Fibroblast of villous mesenchyme (primary cell): Measurements from ENCODE around the gene HDAC9. TPM values are rescaled to one million over a fixed set of nuclear protein-coding genes. Genes with fewer than 3 reads are reported as not detected.
A peak's percentile ranks its signal among the peaks of the same experiment; 100 is the strongest.

Experiments used
- DNase-seq: peaks from one replicate; pipeline ENCODE4 v3.0.0-alpha.2; 2010; ENCODE audit warnings: low read depth
- H3K4me3 ChIP-seq: 2 replicates; pipeline ENCODE4 v1.5.1; 2011; ENCODE audit warnings: low read depth, mild to moderate bottlenecking, low read length
- total RNA-seq: library from RNA; depleted of rRNA; stranded (reverse); fragments of >200 nt; gene quantifications from 2 replicates; pipeline ENCODE4 v1.2.3, GENCODE V29; 2012
- TF ChIP-seq, protein P1 (sequence below): IDR thresholded peaks from 2 replicates; pipeline ENCODE4 v1.5.1; 2012; ENCODE audit warnings: low read depth, mild to moderate bottlenecking, low read length; ENCODE audit not compliant: insufficient read depth

Gene HDAC9
- total RNA-seq, 1 donor = 16.8 TPM

DNA sequence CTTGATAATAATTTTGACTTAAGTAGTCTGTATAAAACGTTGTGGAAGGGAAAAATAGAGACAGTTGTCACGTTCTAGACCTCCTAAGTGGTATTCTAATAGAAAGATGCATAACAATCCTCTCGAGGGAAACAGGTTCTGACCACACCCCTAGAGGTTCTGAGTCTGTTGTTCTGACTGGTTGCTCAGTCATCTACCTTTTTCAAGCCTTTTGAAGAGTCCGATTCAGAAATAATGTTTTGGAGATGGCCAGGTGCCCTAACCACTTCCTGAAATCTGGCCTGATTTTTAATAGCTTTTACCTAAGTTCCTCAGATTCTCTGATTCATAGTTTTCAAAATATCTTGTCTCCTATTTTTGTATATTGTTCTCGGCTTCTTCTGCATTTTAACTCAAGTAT, 175.6 kb downstream of the HDAC9 start:
- TF ChIP-seq, protein P1, sequence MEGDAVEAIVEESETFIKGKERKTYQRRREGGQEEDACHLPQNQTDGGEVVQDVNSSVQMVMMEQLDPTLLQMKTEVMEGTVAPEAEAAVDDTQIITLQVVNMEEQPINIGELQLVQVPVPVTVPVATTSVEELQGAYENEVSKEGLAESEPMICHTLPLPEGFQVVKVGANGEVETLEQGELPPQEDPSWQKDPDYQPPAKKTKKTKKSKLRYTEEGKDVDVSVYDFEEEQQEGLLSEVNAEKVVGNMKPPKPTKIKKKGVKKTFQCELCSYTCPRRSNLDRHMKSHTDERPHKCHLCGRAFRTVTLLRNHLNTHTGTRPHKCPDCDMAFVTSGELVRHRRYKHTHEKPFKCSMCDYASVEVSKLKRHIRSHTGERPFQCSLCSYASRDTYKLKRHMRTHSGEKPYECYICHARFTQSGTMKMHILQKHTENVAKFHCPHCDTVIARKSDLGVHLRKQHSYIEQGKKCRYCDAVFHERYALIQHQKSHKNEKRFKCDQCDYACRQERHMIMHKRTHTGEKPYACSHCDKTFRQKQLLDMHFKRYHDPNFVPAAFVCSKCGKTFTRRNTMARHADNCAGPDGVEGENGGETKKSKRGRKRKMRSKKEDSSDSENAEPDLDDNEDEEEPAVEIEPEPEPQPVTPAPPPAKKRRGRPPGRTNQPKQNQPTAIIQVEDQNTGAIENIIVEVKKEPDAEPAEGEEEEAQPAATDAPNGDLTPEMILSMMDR = no peak
- DNase-seq = no peak
- no peak overlapping the region for H3K4me3 ChIP-seq

DNA sequence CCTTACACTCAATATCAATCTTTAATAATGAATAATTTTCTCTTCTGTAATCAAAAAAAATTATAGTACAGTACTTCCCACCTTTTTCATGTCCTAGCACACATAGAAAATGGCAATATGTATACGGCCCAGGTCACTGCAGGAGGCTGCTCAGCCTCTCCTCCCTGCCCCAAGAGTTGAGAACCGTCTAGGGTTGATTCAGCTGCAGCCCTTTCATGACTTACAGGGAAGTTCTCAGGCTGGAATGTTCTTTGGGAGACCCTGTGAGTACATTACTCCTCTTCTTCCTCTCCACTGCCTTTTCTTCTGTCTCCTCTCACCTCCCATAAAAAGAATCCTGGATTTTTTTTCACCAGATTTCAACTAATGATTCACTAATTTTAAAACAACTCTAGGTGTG, 180.0 kb downstream of the HDAC9 start:
- no peak overlapping the region for H3K4me3 ChIP-seq
- TF ChIP-seq, protein P1 = no peak
- DNase-seq = no peak

DNA sequence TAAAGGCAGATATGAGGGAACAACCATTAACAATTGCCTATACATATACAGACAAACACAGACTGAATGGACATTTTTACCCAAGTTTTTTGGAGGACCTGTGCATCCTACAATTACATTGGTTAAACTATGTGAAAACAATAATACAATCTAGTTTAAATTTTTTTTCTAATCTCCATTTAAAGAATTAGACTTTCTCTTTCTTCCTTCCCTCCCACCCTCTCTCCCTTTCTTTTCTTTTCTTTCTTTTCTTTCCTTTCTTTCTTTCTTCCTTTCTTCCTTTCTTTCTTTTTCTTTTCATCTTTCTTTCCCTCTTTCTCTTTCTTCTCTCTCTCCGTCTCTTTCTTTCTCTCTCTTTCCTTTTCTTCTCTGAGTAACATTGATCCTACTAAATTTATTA, 183.7 kb downstream of the HDAC9 start:
- no peak overlapping the region for H3K4me3 ChIP-seq
- TF ChIP-seq, protein P1 = no peak
- DNase-seq = no peak

DNA sequence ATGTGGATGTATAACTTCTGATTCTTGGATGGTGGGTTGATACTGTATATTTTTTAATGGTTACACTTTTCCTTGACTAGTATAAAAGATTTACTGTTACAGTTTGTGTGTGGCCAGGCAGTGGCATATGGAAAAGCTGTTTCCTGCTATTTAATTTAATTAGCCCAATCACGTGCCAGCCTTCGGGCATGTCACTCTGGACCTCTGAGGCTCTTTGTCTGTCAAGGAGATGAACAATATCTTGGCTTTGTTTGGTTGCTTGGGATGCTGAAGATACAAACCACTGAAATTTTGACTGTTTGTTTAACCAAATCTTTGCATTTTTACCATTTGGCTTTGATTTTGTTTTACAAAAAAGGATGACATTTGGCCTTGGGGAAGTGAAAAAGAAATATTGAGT, 185.0 kb downstream of the HDAC9 start:
- no peak overlapping the region for H3K4me3 ChIP-seq
- no peak for DNase-seq
- TF ChIP-seq, protein P1 = no peak

DNA sequence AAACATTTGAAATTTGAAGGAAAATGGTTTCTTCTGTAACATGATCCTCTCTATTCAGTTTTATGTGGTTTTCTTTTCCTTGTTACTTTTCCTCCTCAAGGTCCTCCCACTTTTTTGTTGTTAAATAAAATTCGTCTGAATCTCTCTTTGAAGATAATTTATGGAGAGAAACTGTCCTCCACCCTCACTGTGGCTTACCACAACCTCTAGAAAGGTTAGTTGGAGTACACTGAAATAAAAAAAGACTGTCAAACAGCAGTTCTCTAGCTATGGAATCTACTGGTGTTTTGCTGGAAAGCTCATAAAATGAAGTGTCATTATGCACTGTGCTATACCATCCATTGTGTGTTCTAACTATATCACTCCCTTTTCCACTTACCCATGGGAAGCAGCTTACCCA, 189.4 kb downstream of the HDAC9 start:
- TF ChIP-seq, protein P1 = no peak
- H3K4me3 ChIP-seq = no peak overlapping the region
- peak; percentile 32 for DNase-seq

DNA sequence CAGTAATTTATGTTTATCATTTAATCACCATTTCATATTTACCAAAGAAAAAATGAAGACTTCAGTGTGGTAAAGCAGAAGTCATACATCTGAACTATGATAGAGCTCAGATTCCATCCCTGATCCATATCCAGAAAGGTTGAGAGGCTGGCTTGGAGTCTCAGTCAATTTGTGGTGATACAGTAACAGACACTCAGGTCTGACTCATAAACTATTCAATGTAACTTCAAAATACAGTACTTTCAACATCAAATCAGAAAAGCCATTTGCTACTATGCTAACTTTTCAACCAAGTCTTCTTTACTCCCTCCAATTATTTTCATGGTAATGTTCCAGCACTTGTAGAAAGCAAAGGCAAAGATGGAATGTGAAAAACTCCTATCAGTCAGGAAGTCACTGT, 190.4 kb downstream of the HDAC9 start:
- no peak overlapping the region for H3K4me3 ChIP-seq
- TF ChIP-seq, protein P1 = no peak
- no peak for DNase-seq

DNA sequence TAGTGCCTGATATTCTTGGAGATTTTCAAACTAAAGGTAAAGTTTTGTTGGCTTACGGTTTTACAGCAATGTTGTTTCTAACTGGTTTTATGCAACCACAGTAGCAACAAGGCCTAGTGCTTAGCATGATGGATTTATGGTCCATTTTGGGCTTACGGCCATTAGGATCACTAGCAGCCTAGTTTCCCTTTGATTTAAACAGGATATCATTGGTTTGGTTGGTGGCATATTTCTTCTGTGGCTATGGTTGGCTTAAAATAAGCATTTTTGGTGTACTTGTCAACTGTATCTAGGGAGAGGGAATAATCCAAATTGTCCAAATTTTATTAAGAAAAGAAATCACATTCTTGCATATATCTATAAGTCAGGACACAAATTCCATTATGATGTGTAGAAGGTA, 194.0 kb downstream of the HDAC9 start:
- TF ChIP-seq, protein P1 = no peak

More for the DNA sequence above, 194.0 kb downstream of the HDAC9 start:
- no peak overlapping the region for H3K4me3 ChIP-seq
- no peak for DNase-seq
